ENCODE results near the gene FGF11. TPM values are rescaled to one million over a fixed set of nuclear protein-coding genes. Genes with fewer than 3 reads are reported as not detected.
A peak's percentile ranks its signal among the peaks of the same experiment; 100 is the strongest.

The FGF11 gene
- total and polyA plus RNA-seq, 5 experiments from 2014 or later, result 0.10 to 3.0 (median 0.32) TPM

GRCh38 chr17:7425316-7425715 is 14.0 kb upstream of the FGF11 start, which contains the start of gene SPEM2:
SPEM2 (plus strand) TSS chr17:7425616; CDS start chr17:7425689, 73 bp downstream.
- no peak within 1 kb of the TSS for H3K4me3 Mint-ChIP-seq
- POLR2A ChIA-PET, result interaction anchor here (0.8 kb wide), 1 partner anchor 44 kb away, joined by 4 read pairs; no protein-coding TSS in a partner anchor
- ATAC-seq, result no peak
- H3K9me3 Mint-ChIP-seq, result no peaks in the 10 kb centered on the region
- peak within 1 kb of the TSS in 1 of 10 donors; percentile 62 for H3K27ac Mint-ChIP-seq
- no peaks in the 10 kb centered on the region for H3K27me3 Mint-ChIP-seq
- no peak for DNase-seq
- peaks cover 0 to 1% (median 0%) of the 10 kb centered on the region in 4 donors for H3K4me1 Mint-ChIP-seq
- no peaks in the 10 kb centered on the region for H3K36me3 Mint-ChIP-seq

GRCh38 chr17:7425756-7426155 is 13.6 kb upstream of the FGF11 start:
- no peaks in the 10 kb centered on the region for H3K36me3 Mint-ChIP-seq

GRCh38 chr17:7426203-7426863 is 13.0 kb upstream of the FGF11 start:
- H3K27ac Mint-ChIP-seq, result no peak overlapping the region
- H3K4me1 Mint-ChIP-seq, result peaks cover 0 to 1% (median 0%) of the 10 kb centered on the region in 4 donors
- DNase-seq, result no peak
- H3K9me3 Mint-ChIP-seq, result no peaks in the 10 kb centered on the region
- no peak overlapping the region for H3K4me3 Mint-ChIP-seq
- H3K27me3 Mint-ChIP-seq, result no peaks in the 10 kb centered on the region
- POLR2A ChIA-PET, result interaction anchor here (1.0 to 1.4 kb wide), 2 partner anchors 57 to 135 kb away, joined by 3 to 4 read pairs; partner anchors contain the start of gene POLR2A
- no peak for ATAC-seq
- H3K36me3 Mint-ChIP-seq, result no peaks in the 10 kb centered on the region

More at GRCh38 chr17:7425756-7426155, 13.6 kb upstream of the FGF11 start:
- Mint-ChIP-seq H3K27ac (no peak overlapping the region), H3K9me3 (no peaks in the 10 kb centered on the region), H3K4me1 (peaks cover 0 to 1% (median 0%) of the 10 kb centered on the region in 4 donors), H3K27me3 (no peaks in the 10 kb centered on the region), H3K4me3 (no peak overlapping the region)
- DNase-seq (no peak), ATAC-seq (no peak)
- POLR2A ChIA-PET, result interaction anchor here (0.8 kb wide), 1 partner anchor 44 kb away, joined by 4 read pairs; no protein-coding TSS in a partner anchor

GRCh38 chr17:7426896-7427489 is 12.3 kb upstream of the FGF11 start:
- POLR2A ChIA-PET, result interaction anchor here (0.6 to 1.4 kb wide), 3 partner anchors 57 to 134 kb away, joined by 3 to 4 read pairs (median 3); partner anchors contain the start of genes POLR2A and TMEM95
- Mint-ChIP-seq H3K36me3 (no peaks in the 10 kb centered on the region), H3K27me3 (no peaks in the 10 kb centered on the region), H3K9me3 (no peaks in the 10 kb centered on the region), H3K4me3 (no peak overlapping the region), H3K4me1 (peaks cover 0 to 1% (median 0%) of the 10 kb centered on the region in 4 donors), H3K27ac (no peak overlapping the region)
- ATAC-seq (no peak), DNase-seq (no peak)

- Mint-ChIP-seq H3K27me3 (no peaks in the 10 kb centered on the region), H3K9me3 (no peaks in the 10 kb centered on the region), H3K27ac (peak overlapping the region in 1 of 10 donors; percentile 75), H3K4me1 (peaks cover 0 to 1% (median 0%) of the 10 kb centered on the region in 4 donors), H3K36me3 (no peaks in the 10 kb centered on the region), H3K4me3 (no peak overlapping the region)
- no peak for ATAC-seq
- POLR2A ChIA-PET, result interaction anchor here (1.0 to 1.4 kb wide), 2 partner anchors 56 to 133 kb away, joined by 3 to 4 read pairs; partner anchors contain the start of gene POLR2A
- DNase-seq, result no peak
Observed at GRCh38 chr17:7427549-7427948, 11.8 kb upstream of the FGF11 start.

- DNase-seq (no peak), ATAC-seq (no peak)
- H3K27ac Mint-ChIP-seq, result peak within 1 kb of the TSS in 1 of 10 donors; percentile 75
- peaks cover 0 to 1% (median 0%) of the 10 kb centered on the region in 4 donors for H3K4me1 Mint-ChIP-seq
- H3K27me3 Mint-ChIP-seq, result no peaks in the 10 kb centered on the region
- POLR2A ChIA-PET, result interaction anchor here (0.6 kb wide), 2 partner anchors 50 to 124 kb away, joined by 3 to 8 read pairs; no protein-coding TSS in a partner anchor
- H3K9me3 Mint-ChIP-seq, result no peaks in the 10 kb centered on the region
- no peaks in the 10 kb centered on the region for H3K36me3 Mint-ChIP-seq
- H3K4me3 Mint-ChIP-seq, result no peak within 1 kb of the TSS
Observed at GRCh38 chr17:7428557-7428956, 10.8 kb upstream of the FGF11 start, which contains the start of gene SPEM3. SPEM3 (plus strand) TSS chr17:7428857; CDS start chr17:7428903, 46 bp downstream.

GRCh38 chr17:7429722-7430121 is 9.6 kb upstream of the FGF11 start:
- POLR2A ChIA-PET, result no interaction called here
- Mint-ChIP-seq H3K27ac (no peak overlapping the region), H3K9me3 (no peaks in the 10 kb centered on the region), H3K4me3 (no peak overlapping the region), H3K4me1 (peaks cover 0 to 1% (median under 1%) of the 10 kb centered on the region in 4 donors), H3K36me3 (no peaks in the 10 kb centered on the region), H3K27me3 (no peaks in the 10 kb centered on the region)
- DNase-seq (no peak), ATAC-seq (no peak)

GRCh38 chr17:7431231-7431630 is 8.1 kb upstream of the FGF11 start:
- no peak overlapping the region for H3K4me3 Mint-ChIP-seq
- POLR2A ChIA-PET, result interaction anchor here (0.9 to 1.6 kb wide), 2 partner anchors 27 to 255 kb away, joined by 5 read pairs; partner anchors contain the start of genes TMEM256 and TP53
- H3K27me3 Mint-ChIP-seq, result no peaks in the 10 kb centered on the region
- H3K36me3 Mint-ChIP-seq, result no peaks in the 10 kb centered on the region
- no peak for DNase-seq
- H3K27ac Mint-ChIP-seq, result no peak overlapping the region
- H3K4me1 Mint-ChIP-seq, result peaks cover 3 to 11% (median 9%) of the 10 kb centered on the region in 4 donors
- H3K9me3 Mint-ChIP-seq, result no peaks in the 10 kb centered on the region
- no peak for ATAC-seq

- POLR2A ChIA-PET, result interaction anchor here (1.6 to 1.9 kb wide), 2 partner anchors 52 to 254 kb away, joined by 5 to 6 read pairs; partner anchors contain the start of genes POLR2A and TP53
- DNase-seq (no peak), ATAC-seq (no peak)
- no peak overlapping the region for H3K4me3 Mint-ChIP-seq
- H3K27me3 Mint-ChIP-seq, result no peaks in the 10 kb centered on the region
- H3K27ac Mint-ChIP-seq, result peak overlapping the region in 1 of 10 donors; percentile 15
- H3K36me3 Mint-ChIP-seq, result no peaks in the 10 kb centered on the region
- no peaks in the 10 kb centered on the region for H3K9me3 Mint-ChIP-seq
- H3K4me1 Mint-ChIP-seq, result peaks cover 7 to 20% (median 16%) of the 10 kb centered on the region in 4 donors
Observed at GRCh38 chr17:7432296-7432695, 7.0 kb upstream of the FGF11 start.

GRCh38 chr17:7435676-7436555 is 3.4 kb upstream of the FGF11 start:
- DNase-seq (peak in 7 of 10 donors; percentile 25 to 77 (median 44)), ATAC-seq (peak; percentile 35 to 37)
- peak overlapping the region; percentile 91 to 99 (median 98) for H3K27ac Mint-ChIP-seq
- POLR2A ChIA-PET, result interaction anchor here (0.5 to 8.3 kb wide), 35 partner anchors 9 to 251 kb away, joined by 3 to 133 read pairs (median 6); partner anchors contain the start of genes ACAP1, CHRNB1, NEURL4 and NLGN2
- H3K4me3 Mint-ChIP-seq, result peak overlapping the region; percentile 90 to 98 (median 95)
- H3K27me3 Mint-ChIP-seq, result peaks cover 5 to 25% (median 11%) of the 10 kb centered on the region in 5 donors
- no peaks in the 10 kb centered on the region for H3K9me3 Mint-ChIP-seq
- H3K36me3 Mint-ChIP-seq, result no peaks in the 10 kb centered on the region
- H3K4me1 Mint-ChIP-seq, result peaks cover 22 to 51% (median 42%) of the 10 kb centered on the region in 4 donors

GRCh38 chr17:7436556-7437368 is 2.5 kb upstream of the FGF11 start:
- Mint-ChIP-seq H3K36me3 (no peaks in the 10 kb centered on the region), H3K27me3 (peaks cover 5 to 34% (median 15%) of the 10 kb centered on the region in 5 donors), H3K4me3 (peak overlapping the region; percentile 90 to 98 (median 95)), H3K4me1 (peaks cover 22 to 51% (median 43%) of the 10 kb centered on the region in 4 donors), H3K9me3 (no peaks in the 10 kb centered on the region), H3K27ac (peak overlapping the region; percentile 83 to 99 (median 98))
- DNase-seq, result peak; percentile 71 to 87 (median 82)
- peak; percentile 68 for ATAC-seq
- POLR2A ChIA-PET, result interaction anchor here (0.5 to 8.3 kb wide), 33 partner anchors 8 to 250 kb away, joined by 3 to 133 read pairs (median 6); partner anchors contain the start of genes ACAP1, CHRNB1, NLGN2 and PHF23

Data from naive thymus-derived CD8-positive, alpha-beta T cell (primary cell).